HG03469 (cell line): Measurements from ENCODE around the gene PCMT1.
A peak's percentile ranks its signal among the peaks of the same experiment; 100 is the strongest.
"Not testable (repeated sequence)": the region's sequence is repeated elsewhere in the genome, so short reads cannot be mapped to it uniquely, and the experiment has no call there.

Source experiments
- ATAC-seq: cut with Tn5 transposase; IDR thresholded peaks from one replicate; pipeline ENCODE4 v1.9.1; 2021; ENCODE audit warnings: mild to moderate bottlenecking, moderate library complexity, moderate number of reproducible peaks; ENCODE audit not compliant: unreplicated experiment

PCMT1 gene

GRCh38 chr6:149749594-149750135 is at the start of gene PCMT1:
TSS of gene PCMT1 (plus strand) at chr6:149749741. CDS start at chr6:149749902, 161 bp downstream.
- peak; percentile 73 for ATAC-seq

- no peak for ATAC-seq
Measured at GRCh38 chr6:149701714-149702113, 47.8 kb upstream of the PCMT1 start.

GRCh38 chr6:149711711-149712110 is 37.8 kb upstream of the PCMT1 start:
- ATAC-seq, result no peak

DNA sequence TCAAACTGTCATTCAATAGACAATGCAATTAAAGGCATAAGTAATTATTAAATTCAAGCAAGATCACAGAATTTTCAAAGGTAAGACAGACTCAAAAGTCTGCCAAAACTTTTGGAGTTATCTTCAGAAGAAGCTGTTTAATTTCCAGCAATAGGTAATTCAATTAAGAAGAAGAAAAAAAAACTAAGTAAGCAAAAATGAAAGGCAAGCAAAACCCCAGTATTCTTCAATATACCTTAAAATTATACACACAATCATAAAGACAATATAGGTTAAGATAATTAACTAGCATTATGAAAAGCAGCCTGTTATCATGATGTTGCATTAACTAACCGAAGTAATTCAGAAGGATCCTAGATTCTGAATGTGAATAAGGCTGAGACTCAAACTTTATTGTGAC is 35.1 kb upstream of the PCMT1 start:
- no peak for ATAC-seq

DNA sequence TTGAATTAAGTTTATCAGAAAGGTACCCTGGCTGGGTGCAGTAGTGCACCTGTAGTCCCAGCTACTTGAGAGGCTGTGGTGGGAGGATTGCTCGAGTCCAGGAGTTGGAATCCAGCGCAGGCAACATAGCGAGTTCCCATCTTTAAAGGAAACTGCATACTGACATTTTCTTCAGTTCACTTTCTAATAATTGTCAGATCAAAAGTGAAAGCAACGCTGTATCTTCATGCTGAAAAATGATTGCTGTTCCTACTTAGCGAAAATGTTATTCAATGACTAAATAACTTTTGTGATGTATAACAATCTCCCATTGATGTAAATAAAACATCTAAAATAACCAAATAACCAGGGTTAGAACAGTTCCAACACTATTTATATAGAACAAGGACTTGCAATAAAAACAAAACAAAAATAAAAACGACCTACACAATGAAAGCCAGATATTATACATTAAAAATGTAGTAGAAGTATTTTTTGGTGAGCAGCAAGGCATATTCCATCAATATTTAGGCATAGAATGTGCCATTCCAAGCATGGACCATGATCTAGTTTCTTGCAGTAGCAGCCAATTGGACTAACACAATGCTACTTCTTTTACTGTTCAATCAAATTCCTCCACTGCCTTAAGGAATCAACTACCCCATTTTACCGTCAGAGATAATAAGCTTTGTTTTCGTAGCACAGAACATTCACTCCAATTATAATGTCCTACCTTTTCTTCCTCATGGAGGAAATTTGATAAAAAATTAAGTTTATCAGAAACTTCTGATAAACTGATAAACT is 33.2 kb upstream of the PCMT1 start:
- no peak for ATAC-seq

GRCh38 chr6:149717255-149717587 is 32.3 kb upstream of the PCMT1 start:
- ATAC-seq, result no peak

DNA sequence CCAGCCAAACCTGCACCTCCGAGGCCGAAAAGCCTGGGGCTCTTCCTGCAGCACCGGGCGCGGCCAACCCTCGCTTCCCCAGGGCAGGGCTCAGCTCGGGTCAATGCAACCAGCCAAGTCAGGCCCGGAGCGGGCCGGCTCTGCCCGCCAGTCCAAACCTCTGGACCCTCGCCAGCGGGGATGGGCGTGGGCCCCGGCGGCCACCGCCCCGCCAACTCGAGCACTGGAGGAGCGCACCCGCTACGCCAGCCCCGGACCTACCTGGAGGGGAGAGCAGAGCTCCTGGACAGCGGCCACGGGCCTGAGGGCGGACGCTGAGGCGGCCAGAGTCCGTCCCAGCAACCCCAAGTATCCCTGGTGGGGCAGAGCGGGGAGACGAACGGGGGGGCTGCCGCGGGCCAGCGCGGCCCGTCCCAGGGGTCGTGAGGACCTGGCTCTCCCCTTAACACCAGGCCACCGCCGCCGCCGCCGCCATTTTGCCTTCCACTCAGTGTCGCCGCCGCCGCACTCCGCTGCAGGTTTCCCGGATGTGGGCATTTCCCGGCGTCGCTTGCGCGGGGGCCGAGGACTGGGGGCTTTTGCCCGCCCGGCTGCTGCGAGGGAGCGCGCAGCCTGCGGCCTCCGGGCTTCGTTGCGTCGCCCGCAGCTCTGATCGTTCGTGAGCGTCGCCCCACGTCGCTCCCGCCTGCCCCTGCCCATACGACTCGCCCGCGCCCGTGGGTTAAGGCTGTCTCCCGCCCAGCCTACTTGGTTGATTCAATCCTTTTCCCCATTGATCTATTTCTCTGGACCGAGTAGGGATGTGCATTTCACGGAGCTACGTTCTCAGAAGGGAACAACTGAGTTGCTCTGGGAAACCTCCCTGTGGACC is 31.7 kb upstream of the PCMT1 start, which contains the start of gene LATS1:
Gene LATS1, minus strand, starts transcription at position 514 of the 871 bp plus-strand sequence. CDS start 15,975 bp downstream, outside the sequence.
- ATAC-seq, result peak; percentile 59

- ATAC-seq, result no peak
Measured at GRCh38 chr6:149719531-149719930, 30.0 kb upstream of the PCMT1 start.

DNA sequence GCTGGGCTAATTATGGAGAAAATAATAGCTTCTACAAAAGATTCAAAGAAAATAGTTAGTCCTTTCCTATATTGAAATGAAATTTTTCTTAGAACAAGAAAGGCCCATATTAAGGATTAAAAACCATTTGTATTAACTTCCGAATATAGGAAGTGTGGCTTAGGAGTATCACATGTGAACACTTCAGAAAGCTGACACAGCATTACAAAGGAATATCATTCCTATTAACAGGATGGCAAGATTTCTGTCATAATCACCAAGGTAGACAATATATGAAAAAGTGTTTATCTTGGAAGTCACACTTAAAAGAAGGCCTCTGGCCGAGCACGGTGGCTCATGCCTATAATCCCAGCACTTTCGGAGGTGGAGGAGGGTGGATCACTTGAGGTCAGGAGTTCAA is 26.3 kb upstream of the PCMT1 start:
- ATAC-seq, result no peak

GRCh38 chr6:149723771-149724417 is 25.6 kb upstream of the PCMT1 start:
- ATAC-seq, result no peak

GRCh38 chr6:149725785-149726184 is 23.8 kb upstream of the PCMT1 start:
- ATAC-seq, result no peak

DNA sequence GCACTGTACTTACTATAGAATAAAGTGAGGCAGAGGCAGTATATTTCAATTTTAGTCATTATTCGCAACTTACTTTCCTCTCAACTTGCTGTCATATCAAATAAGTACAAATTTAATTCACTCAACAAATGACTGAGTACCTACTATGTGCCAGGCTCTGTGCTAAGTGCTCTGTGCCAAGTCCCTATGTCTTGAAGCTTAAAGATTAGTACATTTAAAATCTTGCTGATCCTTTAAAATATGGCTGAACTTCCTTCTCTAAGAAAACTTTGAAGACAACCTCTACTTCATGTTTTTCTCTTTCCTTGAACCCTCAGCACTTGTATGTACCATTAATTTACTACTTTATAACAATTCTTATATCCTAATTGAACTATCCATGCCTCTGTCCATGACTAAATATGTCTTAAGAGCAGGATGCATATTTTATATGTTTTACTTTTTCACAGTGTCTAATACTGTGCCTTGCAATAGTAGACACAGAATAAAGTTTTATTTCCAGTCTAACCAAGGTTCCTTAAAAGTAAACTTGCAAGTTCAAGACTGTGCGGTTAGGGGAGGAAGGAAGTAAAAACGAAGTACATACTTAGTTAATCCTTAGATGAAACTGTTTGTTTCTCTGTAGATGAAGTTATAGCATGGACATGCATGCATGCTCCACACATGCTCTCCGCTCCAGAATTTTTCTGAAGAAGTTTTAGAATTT is 21.6 kb upstream of the PCMT1 start:
- no peak for ATAC-seq

DNA sequence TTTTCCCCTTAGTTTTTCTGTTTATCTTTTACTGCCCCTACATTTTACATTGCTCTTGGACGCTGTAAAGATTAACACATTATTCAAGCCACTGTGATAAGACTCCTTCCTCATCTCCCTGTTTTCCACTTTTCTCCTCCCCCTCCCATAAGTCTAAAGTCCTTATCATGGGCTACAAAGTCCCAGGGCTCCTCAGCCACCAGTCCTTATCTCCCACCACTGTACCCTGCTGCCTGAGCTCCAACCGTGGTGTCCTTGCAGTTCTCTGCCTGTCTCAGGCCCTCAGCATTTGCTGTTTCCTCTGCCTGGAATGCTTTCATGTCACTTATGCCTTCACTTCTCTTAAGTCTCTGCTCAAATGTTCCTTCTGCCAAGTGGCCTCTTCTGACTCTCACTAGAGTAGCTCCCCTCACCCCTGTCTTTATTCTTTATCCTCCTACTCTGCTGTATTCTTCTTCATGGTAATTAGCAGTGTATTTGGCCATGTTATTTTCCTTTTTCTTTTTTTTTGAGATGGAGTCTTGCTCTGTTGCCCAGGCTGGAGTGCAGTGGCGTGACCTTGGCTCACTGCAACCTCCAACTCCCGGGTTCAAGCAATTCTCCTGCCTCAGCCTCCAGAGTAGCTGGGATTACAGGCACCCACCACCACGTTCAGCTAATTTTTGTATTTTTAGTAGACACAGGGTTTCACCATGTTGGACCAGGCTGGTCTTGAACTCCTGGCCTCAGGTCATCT is 20.9 kb upstream of the PCMT1 start:
- no peak for ATAC-seq

DNA sequence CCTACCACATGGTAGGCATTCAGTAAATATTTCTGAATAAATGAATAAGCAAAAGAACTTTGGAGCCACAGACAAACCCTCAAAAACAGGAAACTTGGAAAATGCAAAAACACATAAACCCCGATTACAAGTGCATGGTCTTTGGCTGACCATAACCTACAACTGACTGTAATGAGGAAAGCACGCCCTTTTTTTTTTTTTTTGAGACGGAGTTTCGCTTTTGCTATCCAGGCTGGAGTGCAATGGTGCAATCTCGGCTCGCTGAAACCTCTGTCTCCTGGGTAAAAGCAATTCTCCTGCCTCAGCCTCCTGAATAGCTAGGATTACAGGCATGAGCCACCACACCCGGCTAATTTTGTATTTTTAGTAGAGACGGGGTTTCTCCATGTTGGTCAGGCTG is 19.7 kb upstream of the PCMT1 start:
- no peak for ATAC-seq

GRCh38 chr6:149733089-149733720 is 16.3 kb upstream of the PCMT1 start:
- no peak for ATAC-seq

DNA sequence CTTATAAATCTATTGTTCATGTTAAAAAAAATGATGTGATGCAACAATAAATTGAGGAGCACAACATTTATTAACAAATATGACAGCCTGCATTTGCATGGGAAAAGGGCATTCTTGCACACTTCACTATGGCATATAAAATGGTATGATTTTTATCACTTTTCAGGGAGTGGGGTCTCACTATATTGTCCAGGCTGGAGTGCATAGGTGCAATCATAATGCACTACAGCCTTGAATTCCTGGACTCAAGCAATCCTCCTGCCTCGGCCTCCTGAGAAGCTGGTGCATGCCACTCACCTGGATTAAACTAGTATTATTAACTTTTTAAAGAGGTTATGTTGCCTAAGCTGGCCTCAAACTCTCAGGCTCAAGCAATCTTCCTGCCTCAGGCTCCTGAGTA is 14.6 kb upstream of the PCMT1 start:
- ATAC-seq, result no peak

GRCh38 chr6:149745252-149745651 is 4.3 kb upstream of the PCMT1 start:
- ATAC-seq, result not testable (repeated sequence)

GRCh38 chr6:149746147-149746946 is 3.2 kb upstream of the PCMT1 start, which contains the start of gene NUP43:
TSS of gene NUP43 (minus strand) at chr6:149746529. CDS start at chr6:149746495, 34 bp downstream.
- peak; percentile 50 for ATAC-seq
